Posterior vena cava (tissue), 2 donors: ENCODE data around the gene HSPA2. TPM values are rescaled to one million over a fixed set of nuclear protein-coding genes. Genes with fewer than 3 reads are reported as not detected.

Experiments used
- total RNA-seq, 2 donors: library from RNA; stranded (reverse); fragmentation: NEBNext Ultra II Directional; extraction: Animal tissue kit (Norgen Biotek cat#: 25700); gene quantifications; one replicate each; pipeline ENCODE4 v1.2.1, GENCODE V29; 2021
- donor health status: DM: yes; HTN: yes; CAD: no.
- donor health status: DM: yes; HTN: yes; CAD: no.

HSPA2 gene
- total RNA-seq, 2 donors from 2014 or later, result 32.7 to 49.0 TPM

Other genes starting within 250 kb of the HSPA2 start
- under 1 TPM; 0.14 to 0.24 TPM for gene ESR2, start 246.4 kb upstream of the HSPA2 start, total RNA-seq
- gene MTHFD1, start 152.4 kb upstream of the HSPA2 start, total RNA-seq, result 10 to 100 TPM; 40.5 to 49.9 TPM
- gene AKAP5, start 75.2 kb upstream of the HSPA2 start, total RNA-seq, result 1 to 10 TPM; 2.4 to 3.1 TPM
- 10 to 100 TPM; 13.3 to 14.1 TPM for gene ZBTB25, start 36.9 kb upstream of the HSPA2 start, total RNA-seq
- gene ZBTB1, start 36.0 kb upstream of the HSPA2 start, total RNA-seq, result 10 to 100 TPM; 34.7 to 34.8 TPM
- under 1 TPM; 0.62 to 0.65 TPM for gene PPP1R36, start 9.2 kb downstream of the HSPA2 start, total RNA-seq
- 10 to 100 TPM; 54.6 to 58.1 TPM for gene PLEKHG3, start 163.7 kb downstream of the HSPA2 start, total RNA-seq